HCT116 (cell line): ENCODE measurements around the gene BAIAP2L1. TPM values are rescaled to one million over a fixed set of nuclear protein-coding genes. Genes with fewer than 3 reads are reported as not detected.

Source experiments
- ATAC-seq: fragments of 200-7000 bp; cut with Tn5 transposase; 2 replicates; pipeline ENCODE4 v1.9.1; 2020; ENCODE audit warnings: mild to moderate bottlenecking, moderate library complexity
- BruUV-seq: library from RNA; stranded (reverse); fragments of 400-500 nt; replicated peaks from 2 replicates; lab custom pipeline; 2021; lab: Mats Ljungman, UMichigan
- CTCF ChIA-PET: fragments of 300-600 bp; sonication (Branson Sonifier 250); formaldehyde crosslinking; loops from one replicate; lab custom pipeline; 2021; ENCODE audit warnings: antibody characterized with exemption; lab: Charles Lee
- POLR2A ChIA-PET: fragments of 300-600, 350-600 bp; sonication (Branson Sonifier 250); formaldehyde crosslinking; loops from one replicate; lab custom pipeline; 2021; ENCODE audit warnings: antibody characterized with exemption; lab: Charles Lee
- RAD21 ChIA-PET, 2 experiments: fragments of 300-600 bp; sonication (Branson Sonifier 250); formaldehyde crosslinking; loops; one replicate each; lab custom pipeline; 2023; ENCODE audit warnings: low total read pairs in 2 of 2; ENCODE audit not compliant: uncharacterized antibody in 2 of 2, unreplicated experiment in 2 of 2, low non-redundant PET in 1 of 2; lab: Charles Lee
- DNase-seq: peaks from one replicate; pipeline ENCODE4 v3.0.0-alpha.2; 2010; ENCODE audit warnings: low read depth, low spot score
- H2AFZ ChIP-seq: fragments of 200-600 bp; shearing (Covaris generic), sonication (generic); 2 replicates; pipeline ENCODE4 v1.6.1; 2017; ENCODE audit warnings: low read depth, mixed run types, mixed read lengths, antibody characterized with exemption, low read length; ENCODE audit not compliant: poor library complexity, severe bottlenecking
- H3K27ac ChIP-seq: 2 replicates; pipeline ENCODE4 v1.5.1; 2012; ENCODE audit warnings: low read depth, low read length
- H3K27me3 ChIP-seq: fragments of 200-600 bp; sonication (generic); 2 replicates; pipeline ENCODE4 v1.6.1; 2016; ENCODE audit warnings: mixed run types, low read length, mixed read lengths; ENCODE audit not compliant: insufficient read depth
- H3K36me3 ChIP-seq, 2 experiments: fragments of 200-500 bp in 1 of 2; fragments of 200-600 bp in 1 of 2; sonication (Bioruptor generic) in 1 of 2; sonication (generic) in 1 of 2; 2 replicates each; pipeline versions ENCODE4 v1.5.1 to v1.6.1; 2014 to 2016; ENCODE audit warnings: low read length in 2 of 2, inconsistent platforms in 1 of 2, mixed read lengths in 1 of 2, mixed run types in 1 of 2; ENCODE audit not compliant: insufficient read depth in 2 of 2, control insufficient read depth in 1 of 2
- H3K4me1 ChIP-seq, 2 experiments: fragments of 200-600 bp in 1 of 2; sonication (generic) in 1 of 2; 2 replicates each; pipeline versions ENCODE4 v1.5.1 to v1.6.1; 2012 to 2017; ENCODE audit warnings: low read length in 2 of 2, inconsistent platforms in 1 of 2, mild to moderate bottlenecking in 1 of 2, mixed read lengths in 1 of 2, mixed run types in 1 of 2, moderate library complexity in 1 of 2; ENCODE audit not compliant: insufficient read depth in 2 of 2, control insufficient read depth in 1 of 2
- H3K4me2 ChIP-seq: fragments of 200-600 bp; sonication (generic); 2 replicates; pipeline ENCODE4 v1.6.1; 2017; ENCODE audit warnings: mixed run types, low read length, mixed read lengths
- H3K4me3 ChIP-seq, 2 experiments: fragments of 200-600 bp in 1 of 2; sonication (generic) in 1 of 2; replicated peaks in 1 of 2; 2 replicates each; pipeline ENCODE4 v1.5.1; 2011 to 2016; ENCODE audit warnings: low read length in 2 of 2, control low read depth in 1 of 2, low read depth in 1 of 2, mild to moderate bottlenecking in 1 of 2, mixed read lengths in 1 of 2, mixed run types in 1 of 2
- H3K79me2 ChIP-seq: fragments of 200-600 bp; sonication (generic); 2 replicates; pipeline ENCODE4 v1.6.1; 2017; ENCODE audit warnings: mild to moderate bottlenecking, mixed run types, low read length, moderate library complexity, mixed read lengths; ENCODE audit not compliant: insufficient read depth
- H3K9ac ChIP-seq: fragments of 200-600 bp; sonication (generic); 2 replicates; pipeline ENCODE4 v1.6.1; 2016; ENCODE audit warnings: low read length, mixed read lengths
- H3K9me2 ChIP-seq: fragments of 200-600 bp; sonication (generic), shearing (Covaris generic); 2 replicates; pipeline ENCODE4 v1.6.1; 2017; ENCODE audit warnings: mixed run types, mild to moderate bottlenecking, moderate library complexity; ENCODE audit not compliant: insufficient read depth
- H3K9me3 ChIP-seq, 2 experiments: fragments of 200-500 bp in 1 of 2; fragments of 200-600 bp in 1 of 2; sonication (Bioruptor generic) in 1 of 2; sonication (generic) in 1 of 2; 2 replicates each; pipeline ENCODE4 v1.6.1; 2014 to 2017; ENCODE audit warnings: low read length in 2 of 2, mixed read lengths in 2 of 2, inconsistent platforms in 1 of 2, low read depth in 1 of 2, mild to moderate bottlenecking in 1 of 2, mixed run types in 1 of 2, moderate library complexity in 1 of 2; ENCODE audit not compliant: control insufficient read depth in 1 of 2, insufficient read depth in 1 of 2
- H4K20me1 ChIP-seq: fragments of 200-600 bp; sonication (generic), shearing (Covaris generic); 2 replicates; pipeline ENCODE4 v1.6.1; 2017; ENCODE audit warnings: mixed run types, mild to moderate bottlenecking, moderate library complexity; ENCODE audit not compliant: insufficient read depth
- ATF3 ChIP-seq: IDR thresholded peaks from 2 replicates; pipeline ENCODE4 v1.6.1; 2012
- CEBPB ChIP-seq: IDR thresholded peaks from 2 replicates; pipeline ENCODE4 v1.6.1; 2012; ENCODE audit warnings: low read depth
- EGR1 ChIP-seq: IDR thresholded peaks from 2 replicates; pipeline ENCODE4 v1.6.1; 2012; ENCODE audit warnings: low read depth
- EZH2 ChIP-seq: fragments of 200-600 bp; sonication (generic); IDR thresholded peaks from 2 replicates; pipeline ENCODE4 v1.6.1; 2017; ENCODE audit warnings: antibody characterized with exemption, mixed run types
- EZH2phosphoT487 ChIP-seq: fragments of 200-600 bp; IDR thresholded peaks from 2 replicates; pipeline ENCODE4 v1.6.1; 2018; ENCODE audit warnings: antibody characterized with exemption, borderline replicate concordance
- FOSL1 ChIP-seq: IDR thresholded peaks from 2 replicates; pipeline ENCODE4 v1.6.1; 2012; ENCODE audit warnings: low read depth
- POLR2A ChIP-seq: IDR thresholded peaks from 2 replicates; pipeline ENCODE4 v1.7.0; 2011; ENCODE audit warnings: borderline replicate concordance; ENCODE audit not compliant: insufficient read depth, insufficient read length; ENCODE audit errors: extremely low read depth
- SRF ChIP-seq: IDR thresholded peaks from 2 replicates; pipeline ENCODE4 v1.6.1; 2012; ENCODE audit warnings: low read depth
- TCF7L2 ChIP-seq: IDR thresholded peaks from 2 replicates; pipeline ENCODE4 v1.7.0; 2011; ENCODE audit warnings: borderline replicate concordance, inconsistent platforms; ENCODE audit not compliant: insufficient read depth, insufficient read length; ENCODE audit errors: extremely low read depth
- YY1 ChIP-seq: IDR thresholded peaks from 2 replicates; pipeline ENCODE4 v1.6.1; 2011; ENCODE audit warnings: low read length, low read depth, moderate library complexity, mild to moderate bottlenecking; ENCODE audit not compliant: insufficient replicate concordance; ENCODE audit errors: extremely low read depth
- ZBTB33 ChIP-seq: IDR thresholded peaks from 2 replicates; pipeline ENCODE4 v1.6.1; 2011; ENCODE audit warnings: mild to moderate bottlenecking, low read length, moderate library complexity; ENCODE audit not compliant: insufficient replicate concordance; ENCODE audit errors: extremely low read depth
- ZNF274 ChIP-seq: fragments of 200-500 bp; sonication (Bioruptor generic); IDR thresholded peaks from 2 replicates; pipeline ENCODE4 v1.6.1; 2014; ENCODE audit warnings: mild to moderate bottlenecking, low read depth, low read length, inconsistent platforms
- intact Hi-C: fragments of 100-400 bp; cut with micrococcal nuclease; formaldehyde crosslinking; loops from 2 replicates; pipeline ENCODE4 v1.10.0; 2022
- total RNA-seq: library from RNA; stranded (reverse); gene quantifications from one replicate; pipeline ENCODE4 v1.2.1, GENCODE V29; 2021; ENCODE audit not compliant: unreplicated experiment

BAIAP2L1 gene
- total RNA-seq, 1 experiment from 2014 or later, result 61.2 TPM

GRCh38 chr7:98354052-98354451 is 46.8 kb downstream of the BAIAP2L1 start:
- Histone ChIP-seq H3K4me1 (peaks cover 65 to 85% of the 10 kb centered on the region in 2 experiments), H3K27ac (peak overlapping the region; percentile 87), H3K4me2 (peak overlapping the region; percentile 82), H3K27me3 (no peaks in the 10 kb centered on the region), H3K79me2 (peaks cover 59% of the 10 kb centered on the region), H3K4me3 (peak overlapping the region; percentile 28 to 49), H3K36me3 (0 out of 4 replicates have a peak, but pooled peaks cover 0 to 2% of the 10 kb centered on the region in 2 experiments), H3K9me2 (no peaks in the 10 kb centered on the region), H3K9ac (peak overlapping the region; percentile 64), H4K20me1 (0 out of 2 replicates have a peak, but pooled peaks cover 4% of the 10 kb centered on the region), H3K9me3 (no peaks in the 10 kb centered on the region), H2AFZ (no peak overlapping the region)
- intact Hi-C loops, result loop anchor here (1.0 to 5.0 kb wide), 4 partner anchors 17 to 468 kb away; partner anchors contain the start of gene BAIAP2L1
- POLR2A ChIA-PET, result interaction anchor here (0.8 kb wide), 1 partner anchor 44 kb away, joined by 3 read pairs; no protein-coding TSS in a partner anchor
- ATAC-seq, result peak; percentile 25
- CTCF ChIA-PET, result interaction anchor here (2.4 kb wide), 1 partner anchor 47 kb away, joined by 9 read pairs; the partner anchor contains the start of gene BAIAP2L1
- BruUV-seq, result no TSS peak
- no peak for DNase-seq
- TF ChIP-seq YY1 (no peak), ATF3 (no peak), EGR1 (no peak), TCF7L2 (no peak), EZH2 (no peak), FOSL1 (no peak), ZBTB33 (no peak), EZH2phosphoT487 (no peak), POLR2A (no peak), ZNF274 (no peak), SRF (no peak), CEBPB (no peak)
- RAD21 ChIA-PET, result interaction anchor here in 1 of 2 experiments (0.6 to 1.6 kb wide), 2 partner anchors 46 to 47 kb away, joined by 3 to 6 read pairs; partner anchors contain the start of gene BAIAP2L1
